GM12878 (cell line): Measurements from ENCODE around the gene SLCO3A1. TPM values are rescaled to one million over a fixed set of nuclear protein-coding genes. Genes with fewer than 3 reads are reported as not detected.

Experiments
- ATAC-seq: fragments of 200-7000 bp; cut with Tn5 transposase; 3 replicates; pipeline ENCODE4 v1.9.1; 2020; ENCODE audit warnings: mild to moderate bottlenecking, moderate library complexity
- BruUV-seq: library from RNA; stranded (reverse); fragments of 400-500 nt; replicated peaks from 2 replicates; lab custom pipeline; 2021; lab: Mats Ljungman, UMichigan
- CTCF ChIA-PET: fragments of 300-600 bp; sonication (Branson Sonifier 250); formaldehyde crosslinking; extraction: SDS; loops from one replicate; lab custom pipeline; 2021; ENCODE audit warnings: inconsistent platforms; lab: Yijun Ruan, JAX
- POLR2A ChIA-PET: fragments of 350-600 bp; formaldehyde crosslinking; extraction: SDS; loops from one replicate; lab custom pipeline; 2021; ENCODE audit warnings: inconsistent platforms; lab: Charles Lee
- RAD21 ChIA-PET: fragments of 300-600 bp; sonication (Branson Sonifier 250); formaldehyde crosslinking; loops from one replicate; lab custom pipeline; 2023; ENCODE audit warnings: antibody characterized with exemption; ENCODE audit not compliant: unreplicated experiment; lab: Charles Lee
- SMC1A ChIA-PET: fragments of 300-600 bp; sonication (Branson Sonifier 250); formaldehyde crosslinking; loops from one replicate; lab custom pipeline; 2023; ENCODE audit not compliant: unreplicated experiment, uncharacterized antibody; lab: Charles Lee
- DNase-seq: peaks from one replicate; pipeline ENCODE4 v3.0.0-alpha.2; 2011; ENCODE audit warnings: low read depth, low spot score
- FAIRE-seq: peaks from 3 replicates; lab custom pipeline; 2011; peaks lifted over from hg19 to GRCh38; lab: Jason Lieb, UNC
- H2AFZ ChIP-seq: 2 replicates; pipeline ENCODE4 v1.6.0; 2011; ENCODE audit warnings: low read depth, low read length, control low read depth; ENCODE audit not compliant: control insufficient read depth
- H3K27ac ChIP-seq: 2 replicates; pipeline ENCODE4 v1.5.1; 2011; ENCODE audit warnings: control low read depth; ENCODE audit not compliant: control insufficient read depth, insufficient read depth
- H3K27me3 ChIP-seq, 2 experiments: replicated peaks in 1 of 2; 2 replicates each; pipeline versions ENCODE4 v1.6.0 to v1.6.1; 2011; ENCODE audit warnings: low read length in 1 of 2; ENCODE audit not compliant: control insufficient read depth in 2 of 2, insufficient read depth in 2 of 2
- H3K36me3 ChIP-seq, 2 experiments: 2 replicates each; pipeline ENCODE4 v1.5.1; 2011; ENCODE audit warnings: low read length in 1 of 2; ENCODE audit not compliant: control insufficient read depth in 2 of 2, insufficient read depth in 2 of 2
- H3K4me1 ChIP-seq: 2 replicates; pipeline ENCODE4 v1.6.1; 2011; ENCODE audit warnings: mild to moderate bottlenecking, low read length, moderate library complexity, mixed read lengths; ENCODE audit not compliant: control insufficient read depth, insufficient read depth
- H3K4me2 ChIP-seq: 2 replicates; pipeline ENCODE4 v1.6.0; 2011; ENCODE audit warnings: control low read depth; ENCODE audit not compliant: control insufficient read depth, insufficient read depth
- H3K4me3 ChIP-seq: fragments of 200-600 bp; sonication (generic); 2 replicates; pipeline ENCODE4 v1.5.1; 2016
- H3K79me2 ChIP-seq: 2 replicates; pipeline ENCODE4 v1.6.0; 2011; ENCODE audit warnings: low read length; ENCODE audit not compliant: control insufficient read depth, insufficient read depth
- H3K9ac ChIP-seq: 2 replicates; pipeline ENCODE4 v1.8.0; 2011; ENCODE audit warnings: low read length, control low read depth, mixed read lengths; ENCODE audit not compliant: control insufficient read depth, insufficient read depth
- H3K9me3 ChIP-seq: replicated peaks from 3 replicates; pipeline ENCODE4 v1.5.1; 2011; ENCODE audit warnings: mild to moderate bottlenecking, low read length; ENCODE audit not compliant: control insufficient read depth, insufficient read depth
- H4K20me1 ChIP-seq: 2 replicates; pipeline ENCODE4 v1.6.0; 2011; ENCODE audit not compliant: control insufficient read depth, insufficient read depth
- PML ChIP-seq: IDR thresholded peaks from 2 replicates; pipeline ENCODE4 v1.6.1; 2012; ENCODE audit warnings: low read length, inconsistent platforms
- POU2F2 ChIP-seq: IDR thresholded peaks from 3 replicates; pipeline ENCODE4 v1.6.1; 2011; ENCODE audit warnings: low read depth, mild to moderate bottlenecking, low read length, borderline replicate concordance
- SPI1 ChIP-seq: IDR thresholded peaks from 2 replicates; pipeline ENCODE4 v1.6.1; 2011; ENCODE audit warnings: low read depth, mild to moderate bottlenecking, low read length, moderate library complexity, borderline replicate concordance; ENCODE audit not compliant: insufficient read depth
- TCF12 ChIP-seq: IDR thresholded peaks from 2 replicates; pipeline ENCODE4 v1.6.1; 2011; ENCODE audit warnings: low read depth, mild to moderate bottlenecking, low read length
- ZNF622 ChIP-seq: fragments of 450-650 bp; IDR thresholded peaks from 2 replicates; pipeline ENCODE4 v1.6.1; 2017; ENCODE audit warnings: mild to moderate bottlenecking, inconsistent platforms
- WGBS: methylation state at CpG from one replicate; pipeline ENCODE4 v1.1.6; 2016; ENCODE audit warnings: low lambda C conversion rate; ENCODE audit not compliant: insufficient replicate concordance, insufficient coverage; ENCODE audit errors: missing lambda C conversion rate; 5-methylcytosine and 5-hydroxymethylcytosine counted together
- in situ Hi-C: fragments of 300-500 bp; cut with MboI; formaldehyde crosslinking; loops from 9 replicates; pipeline ENCODE4 v1.14.3; 2018; ENCODE audit warnings: mixed read lengths
- intact Hi-C: fragments of 100-400 bp; cut with micrococcal nuclease; formaldehyde crosslinking; loops from one replicate; pipeline ENCODE4 v1.14.2; 2022; ENCODE audit not compliant: unreplicated experiment
- polyA plus RNA-seq, 11 experiments: library from polyadenylated mRNA; depleted of rRNA in 4 of 11; unstranded in 6 of 11; stranded (reverse) in 5 of 11; fragments of >200 nt; fragmentation: Nextera tagmentation in 4 of 11; fragmentation: Illumina TruSeq in 1 of 11; extraction: Ambion mirVana in 4 of 11; extraction: Trizol in 1 of 11; gene quantifications; 1 replicate in 1 of 11; 2 replicates in 10 of 11; pipeline versions ENCODE4 v1.2.1 to v1.2.3, GENCODE V29; 2011 to 2016; ENCODE audit warnings: inconsistent platforms in 2 of 11, missing spikeins in 2 of 11, low read depth in 1 of 11
- total RNA-seq, 4 experiments: library from RNA; depleted of rRNA in 3 of 4; stranded (reverse); fragments of >200 nt in 3 of 4; fragmentation: Illumina TruSeq in 1 of 4; extraction: Trizol in 1 of 4; gene quantifications; 2 replicates each; pipeline versions ENCODE4 v1.2.1 to v1.2.3, GENCODE V29; 2013 to 2021
- TF ChIP-seq, protein P1 (sequence below): IDR thresholded peaks from 2 replicates; pipeline ENCODE4 v1.6.1; 2012; ENCODE audit warnings: improper control_type of control experiment, low read depth, low read length; ENCODE audit not compliant: insufficient replicate concordance

The SLCO3A1 gene
- total and polyA plus RNA-seq, 10 of the 15 experiments (the other 5 are each of a cell fraction or from before 2014, with no cell fraction given), result 0.05 to 5.9 (median 0.31) TPM

- TF ChIP-seq, protein P1, sequence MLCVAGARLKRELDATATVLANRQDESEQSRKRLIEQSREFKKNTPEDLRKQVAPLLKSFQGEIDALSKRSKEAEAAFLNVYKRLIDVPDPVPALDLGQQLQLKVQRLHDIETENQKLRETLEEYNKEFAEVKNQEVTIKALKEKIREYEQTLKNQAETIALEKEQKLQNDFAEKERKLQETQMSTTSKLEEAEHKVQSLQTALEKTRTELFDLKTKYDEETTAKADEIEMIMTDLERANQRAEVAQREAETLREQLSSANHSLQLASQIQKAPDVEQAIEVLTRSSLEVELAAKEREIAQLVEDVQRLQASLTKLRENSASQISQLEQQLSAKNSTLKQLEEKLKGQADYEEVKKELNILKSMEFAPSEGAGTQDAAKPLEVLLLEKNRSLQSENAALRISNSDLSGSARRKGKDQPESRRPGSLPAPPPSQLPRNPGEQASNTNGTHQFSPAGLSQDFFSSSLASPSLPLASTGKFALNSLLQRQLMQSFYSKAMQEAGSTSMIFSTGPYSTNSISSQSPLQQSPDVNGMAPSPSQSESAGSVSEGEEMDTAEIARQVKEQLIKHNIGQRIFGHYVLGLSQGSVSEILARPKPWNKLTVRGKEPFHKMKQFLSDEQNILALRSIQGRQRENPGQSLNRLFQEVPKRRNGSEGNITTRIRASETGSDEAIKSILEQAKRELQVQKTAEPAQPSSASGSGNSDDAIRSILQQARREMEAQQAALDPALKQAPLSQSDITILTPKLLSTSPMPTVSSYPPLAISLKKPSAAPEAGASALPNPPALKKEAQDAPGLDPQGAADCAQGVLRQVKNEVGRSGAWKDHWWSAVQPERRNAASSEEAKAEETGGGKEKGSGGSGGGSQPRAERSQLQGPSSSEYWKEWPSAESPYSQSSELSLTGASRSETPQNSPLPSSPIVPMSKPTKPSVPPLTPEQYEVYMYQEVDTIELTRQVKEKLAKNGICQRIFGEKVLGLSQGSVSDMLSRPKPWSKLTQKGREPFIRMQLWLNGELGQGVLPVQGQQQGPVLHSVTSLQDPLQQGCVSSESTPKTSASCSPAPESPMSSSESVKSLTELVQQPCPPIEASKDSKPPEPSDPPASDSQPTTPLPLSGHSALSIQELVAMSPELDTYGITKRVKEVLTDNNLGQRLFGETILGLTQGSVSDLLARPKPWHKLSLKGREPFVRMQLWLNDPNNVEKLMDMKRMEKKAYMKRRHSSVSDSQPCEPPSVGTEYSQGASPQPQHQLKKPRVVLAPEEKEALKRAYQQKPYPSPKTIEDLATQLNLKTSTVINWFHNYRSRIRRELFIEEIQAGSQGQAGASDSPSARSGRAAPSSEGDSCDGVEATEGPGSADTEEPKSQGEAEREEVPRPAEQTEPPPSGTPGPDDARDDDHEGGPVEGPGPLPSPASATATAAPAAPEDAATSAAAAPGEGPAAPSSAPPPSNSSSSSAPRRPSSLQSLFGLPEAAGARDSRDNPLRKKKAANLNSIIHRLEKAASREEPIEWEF, result no peak
- TF ChIP-seq TCF12, result no peak
- no peak for TF ChIP-seq PML
Observed at GRCh38 chr15:92100751-92101150, 247.2 kb downstream of the SLCO3A1 start (continued).

DNA sequence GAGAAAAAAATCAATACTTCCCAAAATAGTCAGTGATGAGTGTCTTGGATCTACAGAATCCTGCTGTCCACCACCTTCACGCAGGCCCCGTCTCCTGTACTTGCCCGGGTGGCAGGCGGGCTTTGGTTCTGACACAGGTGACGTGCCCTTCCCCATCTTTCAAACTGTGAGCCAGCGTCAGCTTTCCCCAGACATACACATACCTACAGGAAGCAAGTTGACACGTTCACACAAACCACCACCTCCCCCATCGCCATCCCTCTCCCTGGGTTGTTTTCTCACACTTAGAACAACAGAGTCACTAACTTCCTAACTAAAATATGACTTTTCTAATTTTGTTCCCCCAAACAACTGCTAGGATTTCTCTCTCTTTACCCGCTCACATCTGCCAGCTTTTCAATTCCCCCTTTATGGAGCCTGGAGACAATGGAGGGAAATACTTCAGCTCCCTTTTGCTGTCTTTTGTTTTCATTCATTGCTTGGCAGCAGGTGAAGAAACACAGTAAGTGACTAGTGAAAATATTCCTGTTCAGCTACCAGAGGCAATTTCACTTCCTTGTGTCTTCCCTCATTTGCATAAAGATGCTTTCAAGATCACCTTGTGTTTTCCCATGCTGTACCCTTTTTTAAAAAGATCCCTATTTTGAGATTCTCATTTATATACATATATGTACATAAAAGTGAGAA lies 248.3 kb downstream of the SLCO3A1 start:
- 39% methylated on average over 9 of the region's 9 CpGs for WGBS
- no TSS peak for BruUV-seq
- DNase-seq (peak; percentile 28), FAIRE-seq (peak; percentile 78), ATAC-seq (peak; percentile 47)
- no peaks in the 10 kb centered on the region for H3K27me3 ChIP-seq
- no peak overlapping the region for H2AFZ ChIP-seq
- CTCF ChIA-PET, result interaction anchor here (0.6 to 2.5 kb wide), 2 partner anchors 11 to 283 kb away, joined by 3 to 13 read pairs; no protein-coding TSS in a partner anchor
- POLR2A ChIA-PET, result no interaction called here
- no peak overlapping the region for H3K9ac ChIP-seq
- H3K9me3 ChIP-seq, result no peaks in the 10 kb centered on the region
- H3K4me2 ChIP-seq, result peak overlapping the region; percentile 40; the same call in 1 of the 2 replicates
- intact Hi-C loops (loop anchor here (1.0 kb wide), 1 partner anchor 59 kb away; no protein-coding TSS in a partner anchor), in situ Hi-C loops (no loop called here)
- peaks cover 22% of the 10 kb centered on the region for H3K4me1 ChIP-seq
- no peaks in the 10 kb centered on the region for H3K79me2 ChIP-seq
- H3K27ac ChIP-seq, result no peak overlapping the region
- H4K20me1 ChIP-seq, result no peaks in the 10 kb centered on the region
- TF ChIP-seq SPI1 (peak; percentile 48), POU2F2 (0 out of 3 replicates have a peak, but pooled peaks have one; percentile 69), ZNF622 (no peak)
- TF ChIP-seq, all 136 proteins: peak for 2
- ChIA-PET RAD21 (interaction anchor here (0.6 to 1.0 kb wide), 2 partner anchors 120 to 124 kb away, joined by 3 read pairs; no protein-coding TSS in a partner anchor), SMC1A (interaction anchor here (0.9 to 2.2 kb wide), 3 partner anchors 11 to 124 kb away, joined by 3 to 6 read pairs (median 5); no protein-coding TSS in a partner anchor)
- peak overlapping the region; percentile 25; the same call in 1 of the 2 replicates for H3K4me3 ChIP-seq
- no peaks in the 10 kb centered on the region for H3K36me3 ChIP-seq
